ENCODE measurements around the gene RNF213.
A peak's percentile ranks its signal among the peaks of the same experiment; 100 is the strongest.

RNF213 gene

GRCh38 chr17:80433916-80434666 lies 173.4 kb downstream of the RNF213 start:
- no peak for DNase-seq (ENCODE audit: low read depth)

GRCh38 chr17:80437532-80437931 lies 176.9 kb downstream of the RNF213 start:
- DNase-seq (ENCODE audit: low read depth) = no peak

GRCh38 chr17:80438806-80439205 lies 178.2 kb downstream of the RNF213 start:
- DNase-seq (ENCODE audit: low read depth) = no peak

- no peak for DNase-seq (ENCODE audit: low read depth)
Measured at GRCh38 chr17:80439499-80439898, 178.8 kb downstream of the RNF213 start.

GRCh38 chr17:80441133-80441578 lies 180.5 kb downstream of the RNF213 start:
- DNase-seq (ENCODE audit: low read depth) = peak; percentile 25

- DNase-seq (ENCODE audit: low read depth) = no peak
Measured at GRCh38 chr17:80441598-80442322, 181.1 kb downstream of the RNF213 start.

GRCh38 chr17:80442323-80442659 lies 181.6 kb downstream of the RNF213 start:
- DNase-seq (ENCODE audit: low read depth) = no peak

GRCh38 chr17:80442764-80443163 lies 182.1 kb downstream of the RNF213 start:
- DNase-seq (ENCODE audit: low read depth) = no peak

- DNase-seq (ENCODE audit: low read depth) = no peak
Measured at GRCh38 chr17:80443498-80443897, 182.8 kb downstream of the RNF213 start.

GRCh38 chr17:80443916-80444643 lies 183.4 kb downstream of the RNF213 start:
- no peak for DNase-seq (ENCODE audit: low read depth)

- DNase-seq (ENCODE audit: low read depth) = no peak
Measured at GRCh38 chr17:80444644-80444979, 184.0 kb downstream of the RNF213 start.

- no peak for DNase-seq (ENCODE audit: low read depth)
Measured at GRCh38 chr17:80445007-80445725, 184.5 kb downstream of the RNF213 start.

GRCh38 chr17:80445726-80446110 lies 185.1 kb downstream of the RNF213 start:
- DNase-seq (ENCODE audit: low read depth) = no peak

- no peak for DNase-seq (ENCODE audit: low read depth)
Measured at GRCh38 chr17:80446645-80447405, 186.2 kb downstream of the RNF213 start.

- DNase-seq (ENCODE audit: low read depth) = no peak
Measured at GRCh38 chr17:80447790-80448189, 187.1 kb downstream of the RNF213 start.

Measured in activated T-helper 1 cell treated with Interleukin-2 at 50 U/mL for 16 hours (primary cell).